Activated B cell treated with CpG ODN at 0.5 μM for 24 hours (primary cell): Measurements from ENCODE around the gene NTRK1. TPM values are rescaled to one million over a fixed set of nuclear protein-coding genes. Genes with fewer than 3 reads are reported as not detected.

Experiments used
- ATAC-seq: fragments of 200-7000 bp; cut with Tn5 transposase; one replicate; pipeline ENCODE4 v1.10.0; 2021; ENCODE audit warnings: low read depth, mild to moderate bottlenecking, moderate library complexity
- CTCF ChIA-PET: fragments of 350-600 bp; sonication (Branson Sonifier 250); formaldehyde crosslinking; loops from one replicate; lab custom pipeline; 2021; ENCODE audit warnings: antibody characterized with exemption; lab: Charles Lee
- POLR2A ChIA-PET: fragments of 350-600 bp; sonication (Branson Sonifier 250); formaldehyde crosslinking; loops from one replicate; lab custom pipeline; 2021; ENCODE audit warnings: antibody characterized with exemption; lab: Charles Lee
- DNase-seq: peaks from one replicate; pipeline ENCODE4 v3.0.0; 2022
- H3K27ac Mint-ChIP-seq: one replicate; pipeline ENCODE4 v1.8.0; 2020; ENCODE audit warnings: mixed read lengths
- H3K27me3 Mint-ChIP-seq: one replicate; pipeline ENCODE4 v1.8.0; 2021; ENCODE audit warnings: mixed read lengths
- H3K36me3 Mint-ChIP-seq: one replicate; pipeline ENCODE4 v1.8.0; 2021; ENCODE audit warnings: low read depth, mixed read lengths
- H3K4me1 Mint-ChIP-seq: one replicate; pipeline ENCODE4 v1.8.0; 2021; ENCODE audit warnings: mixed read lengths
- H3K4me3 Mint-ChIP-seq: one replicate; pipeline ENCODE4 v1.8.0; 2020; ENCODE audit warnings: mild to moderate bottlenecking, mixed read lengths
- H3K9me3 Mint-ChIP-seq: one replicate; pipeline ENCODE4 v1.8.0; 2020; ENCODE audit warnings: mixed read lengths
- intact Hi-C: fragments of 100-400 bp; cut with micrococcal nuclease; formaldehyde crosslinking; loops from one replicate; pipeline ENCODE4 v1.15.1; 2024
- total RNA-seq: library from RNA; stranded (reverse); gene quantifications from 2 replicates; pipeline ENCODE4 v1.2.3, GENCODE V29; 2022
- TF ChIP-seq, protein P1 (sequence below): fragments of 200-600 bp; IDR thresholded peaks from one replicate; pipeline ENCODE4 v1.8.0; 2022; ENCODE audit warnings: antibody characterized with exemption, mild to moderate bottlenecking

Gene NTRK1
- total RNA-seq, 1 donor from 2014 or later: 0.11 TPM

DNA sequence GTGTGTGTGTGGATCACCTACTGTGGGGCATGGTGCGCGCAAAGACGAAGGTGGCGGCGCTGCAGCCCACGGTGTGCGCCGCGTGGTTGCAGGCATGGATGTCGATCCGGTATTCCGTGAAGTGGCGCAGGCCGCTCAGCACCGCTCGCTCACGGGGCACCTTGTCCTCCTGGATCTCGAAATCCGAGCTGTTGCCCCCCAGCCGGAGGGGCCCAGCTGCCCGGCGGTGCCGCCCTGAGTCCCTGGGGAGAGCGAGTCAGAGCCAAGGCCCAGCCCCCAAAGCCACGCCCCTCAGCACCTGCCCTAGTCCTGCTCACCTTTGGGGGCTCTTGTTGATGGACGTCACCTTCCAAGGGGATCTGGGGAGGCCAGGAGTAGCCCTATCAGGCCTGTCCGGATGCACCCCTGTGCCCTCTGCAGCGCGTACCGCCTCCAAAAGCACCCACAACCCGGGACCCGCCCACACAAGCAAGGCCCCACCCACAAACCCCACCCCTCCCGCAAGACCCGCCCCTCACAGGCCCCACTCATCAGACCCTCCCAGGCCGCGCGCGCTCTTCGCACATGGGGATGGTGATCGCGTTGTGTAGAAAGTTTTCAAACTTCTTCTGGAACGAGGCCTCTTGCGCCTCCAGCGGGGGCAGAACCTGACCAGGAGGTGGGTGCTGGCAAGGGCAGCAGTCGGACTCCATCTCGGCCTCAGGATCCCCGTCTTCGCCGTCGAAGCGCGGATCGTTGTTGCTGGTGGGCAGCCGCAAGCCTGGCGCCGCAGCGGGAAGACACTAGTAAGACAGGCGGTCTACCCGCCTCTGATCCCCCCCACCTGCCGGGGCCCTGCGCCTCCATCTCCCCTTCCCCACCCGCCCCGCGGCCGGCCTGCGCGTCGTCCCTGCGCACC is 15.4 kb upstream of the NTRK1 start:
- Mint-ChIP-seq H3K27ac (no peak overlapping the region), H3K36me3 (no peaks in the 10 kb centered on the region), H3K4me3 (no peak overlapping the region), H3K27me3 (peaks cover 76% of the 10 kb centered on the region), H3K9me3 (no peaks in the 10 kb centered on the region), H3K4me1 (peaks cover 19% of the 10 kb centered on the region)
- TF ChIP-seq, protein P1, sequence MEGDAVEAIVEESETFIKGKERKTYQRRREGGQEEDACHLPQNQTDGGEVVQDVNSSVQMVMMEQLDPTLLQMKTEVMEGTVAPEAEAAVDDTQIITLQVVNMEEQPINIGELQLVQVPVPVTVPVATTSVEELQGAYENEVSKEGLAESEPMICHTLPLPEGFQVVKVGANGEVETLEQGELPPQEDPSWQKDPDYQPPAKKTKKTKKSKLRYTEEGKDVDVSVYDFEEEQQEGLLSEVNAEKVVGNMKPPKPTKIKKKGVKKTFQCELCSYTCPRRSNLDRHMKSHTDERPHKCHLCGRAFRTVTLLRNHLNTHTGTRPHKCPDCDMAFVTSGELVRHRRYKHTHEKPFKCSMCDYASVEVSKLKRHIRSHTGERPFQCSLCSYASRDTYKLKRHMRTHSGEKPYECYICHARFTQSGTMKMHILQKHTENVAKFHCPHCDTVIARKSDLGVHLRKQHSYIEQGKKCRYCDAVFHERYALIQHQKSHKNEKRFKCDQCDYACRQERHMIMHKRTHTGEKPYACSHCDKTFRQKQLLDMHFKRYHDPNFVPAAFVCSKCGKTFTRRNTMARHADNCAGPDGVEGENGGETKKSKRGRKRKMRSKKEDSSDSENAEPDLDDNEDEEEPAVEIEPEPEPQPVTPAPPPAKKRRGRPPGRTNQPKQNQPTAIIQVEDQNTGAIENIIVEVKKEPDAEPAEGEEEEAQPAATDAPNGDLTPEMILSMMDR: no peak
- POLR2A ChIA-PET: interaction anchor here (0.6 kb wide), 1 partner anchor 345 kb away, joined by 5 read pairs; the partner anchor contains the start of gene MEF2D
- DNase-seq (no peak), ATAC-seq (peak; percentile 57)
- CTCF ChIA-PET: no interaction called here
- intact Hi-C loops: no loop called here

DNA sequence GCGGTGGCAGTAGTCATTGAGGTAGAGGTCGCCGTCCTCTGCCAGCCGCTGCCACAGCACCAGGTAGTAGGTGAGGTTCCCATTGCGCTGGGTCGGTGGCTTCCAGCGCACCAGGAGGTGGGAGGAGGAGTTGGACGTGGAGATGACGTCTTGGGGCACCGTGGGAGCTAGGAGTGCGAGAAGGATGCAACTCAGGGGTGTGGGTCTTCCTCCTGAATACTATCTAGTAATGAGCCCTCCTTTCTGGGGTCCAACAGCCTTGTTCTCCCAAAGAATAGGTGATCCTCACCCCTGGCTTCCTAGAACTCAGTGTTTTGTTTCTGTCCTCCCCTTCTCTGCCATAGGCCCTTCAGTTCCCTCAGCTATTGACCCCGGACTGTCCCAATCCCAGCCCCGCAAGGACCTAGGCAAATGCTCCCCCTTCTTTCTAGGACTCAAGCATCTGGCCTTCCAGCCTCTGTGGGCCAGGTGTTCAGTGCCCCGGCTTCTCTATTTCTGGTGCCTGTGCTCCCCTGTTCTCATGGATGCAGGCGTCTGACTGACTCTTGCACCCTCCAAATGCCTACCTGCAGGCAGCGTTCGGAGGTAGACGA is 14.6 kb upstream of the NTRK1 start:
- intact Hi-C loops: no loop called here

DNA sequence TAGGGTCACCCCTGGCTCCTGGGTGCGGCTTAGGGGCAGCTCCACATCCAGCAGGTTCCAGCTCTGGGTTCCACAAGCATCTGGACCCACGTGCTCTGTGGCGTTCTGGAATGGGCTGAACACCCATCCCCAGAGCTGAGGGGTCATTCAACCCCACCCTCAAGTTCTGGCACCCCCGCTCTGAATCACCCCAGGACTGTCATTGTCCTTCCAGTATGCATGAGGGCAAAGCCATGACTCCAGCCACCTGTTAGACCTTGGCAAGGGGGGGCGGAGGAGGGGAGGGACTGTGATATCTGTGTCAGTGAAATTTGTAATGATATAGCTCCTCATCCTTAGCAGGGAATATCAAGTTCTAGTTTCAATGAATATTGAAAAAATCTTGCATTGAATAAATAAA is 14.0 kb upstream of the NTRK1 start:
- intact Hi-C loops: no loop called here

More for the DNA sequence above, 14.6 kb upstream of the NTRK1 start:
- TF ChIP-seq, protein P1: no peak
- DNase-seq: no peak
- Mint-ChIP-seq H3K27me3 (peaks cover 76% of the 10 kb centered on the region), H3K27ac (no peak overlapping the region), H3K4me3 (no peak overlapping the region), H3K36me3 (no peaks in the 10 kb centered on the region), H3K9me3 (no peaks in the 10 kb centered on the region), H3K4me1 (peaks cover 19% of the 10 kb centered on the region)
- no peak for ATAC-seq
- POLR2A ChIA-PET: no interaction called here
- CTCF ChIA-PET: no interaction called here

DNA sequence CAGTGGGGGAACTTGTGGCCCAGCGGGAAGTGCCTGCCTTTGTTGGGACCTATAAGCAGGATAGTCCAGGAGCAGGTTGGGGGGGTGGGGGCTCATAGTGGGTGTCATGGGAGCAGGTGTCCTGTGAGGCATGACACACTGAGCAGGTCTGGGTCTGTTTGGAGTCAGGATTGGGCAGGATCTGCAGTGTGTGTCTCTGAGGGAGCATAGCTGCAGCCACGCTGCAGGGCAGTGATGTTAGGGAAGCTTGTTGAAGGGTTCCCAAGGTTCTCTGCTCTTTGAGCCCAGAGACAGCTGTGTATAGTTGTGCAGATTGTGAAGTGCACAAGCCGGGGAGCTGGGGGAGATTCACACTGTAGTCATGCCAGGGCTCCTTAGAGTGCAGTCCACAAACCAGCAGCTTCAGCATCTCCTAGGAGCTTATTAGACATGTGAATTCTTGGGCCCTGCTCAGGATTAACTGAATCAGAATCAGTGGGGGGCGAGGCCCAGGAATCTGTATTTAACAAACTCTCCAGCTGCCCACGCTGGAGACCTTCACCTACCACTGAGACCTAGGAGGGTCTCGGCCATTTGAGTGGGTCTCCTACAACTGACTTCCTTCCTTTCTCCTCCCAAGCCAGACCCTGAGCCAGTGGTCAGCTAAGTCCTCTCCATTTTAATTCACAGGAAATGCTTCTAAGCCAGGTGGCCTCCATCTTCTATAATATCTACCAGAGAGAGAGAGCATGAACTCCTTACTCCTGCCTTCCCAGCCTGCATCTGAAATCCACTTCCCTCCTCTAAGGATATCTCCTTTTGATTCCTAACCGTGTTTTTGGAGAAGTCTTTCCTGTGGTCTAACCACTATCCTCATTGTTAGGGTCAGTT is 12.8 kb upstream of the NTRK1 start:
- Mint-ChIP-seq H3K27me3 (peaks cover 75% of the 10 kb centered on the region), H3K9me3 (no peaks in the 10 kb centered on the region), H3K4me3 (no peak overlapping the region), H3K27ac (no peak overlapping the region), H3K36me3 (no peaks in the 10 kb centered on the region), H3K4me1 (peaks cover 19% of the 10 kb centered on the region)
- TF ChIP-seq, protein P1: no peak
- DNase-seq (no peak), ATAC-seq (no peak)
- intact Hi-C loops: no loop called here
- POLR2A ChIA-PET: no interaction called here
- CTCF ChIA-PET: interaction anchor here (1.2 kb wide), 1 partner anchor 9 kb away, joined by 5 read pairs; no protein-coding TSS in a partner anchor

More for the DNA sequence above, 14.0 kb upstream of the NTRK1 start:
- Mint-ChIP-seq H3K27ac (no peak overlapping the region), H3K4me3 (no peak overlapping the region), H3K36me3 (no peaks in the 10 kb centered on the region), H3K4me1 (peaks cover 19% of the 10 kb centered on the region), H3K27me3 (peaks cover 78% of the 10 kb centered on the region), H3K9me3 (no peaks in the 10 kb centered on the region)
- TF ChIP-seq, protein P1: no peak
- CTCF ChIA-PET: no interaction called here
- ATAC-seq (no peak), DNase-seq (no peak)
- POLR2A ChIA-PET: no interaction called here
